Measurements from ENCODE around the gene NFYC. TPM values are rescaled to one million over a fixed set of nuclear protein-coding genes. Genes with fewer than 3 reads are reported as not detected.
A peak's percentile ranks its signal among the peaks of the same experiment; 100 is the strongest.

The NFYC gene
- total RNA-seq, 1 experiment from 2014 or later = 38.1 TPM

GRCh38 chr1:40781608-40781971 is 90.1 kb downstream of the NFYC start:
- DNase-seq (ENCODE audit: low read depth) = no peak

GRCh38 chr1:40782371-40782956 is 91.0 kb downstream of the NFYC start:
- DNase-seq (ENCODE audit: low read depth) = peak; percentile 38

DNA sequence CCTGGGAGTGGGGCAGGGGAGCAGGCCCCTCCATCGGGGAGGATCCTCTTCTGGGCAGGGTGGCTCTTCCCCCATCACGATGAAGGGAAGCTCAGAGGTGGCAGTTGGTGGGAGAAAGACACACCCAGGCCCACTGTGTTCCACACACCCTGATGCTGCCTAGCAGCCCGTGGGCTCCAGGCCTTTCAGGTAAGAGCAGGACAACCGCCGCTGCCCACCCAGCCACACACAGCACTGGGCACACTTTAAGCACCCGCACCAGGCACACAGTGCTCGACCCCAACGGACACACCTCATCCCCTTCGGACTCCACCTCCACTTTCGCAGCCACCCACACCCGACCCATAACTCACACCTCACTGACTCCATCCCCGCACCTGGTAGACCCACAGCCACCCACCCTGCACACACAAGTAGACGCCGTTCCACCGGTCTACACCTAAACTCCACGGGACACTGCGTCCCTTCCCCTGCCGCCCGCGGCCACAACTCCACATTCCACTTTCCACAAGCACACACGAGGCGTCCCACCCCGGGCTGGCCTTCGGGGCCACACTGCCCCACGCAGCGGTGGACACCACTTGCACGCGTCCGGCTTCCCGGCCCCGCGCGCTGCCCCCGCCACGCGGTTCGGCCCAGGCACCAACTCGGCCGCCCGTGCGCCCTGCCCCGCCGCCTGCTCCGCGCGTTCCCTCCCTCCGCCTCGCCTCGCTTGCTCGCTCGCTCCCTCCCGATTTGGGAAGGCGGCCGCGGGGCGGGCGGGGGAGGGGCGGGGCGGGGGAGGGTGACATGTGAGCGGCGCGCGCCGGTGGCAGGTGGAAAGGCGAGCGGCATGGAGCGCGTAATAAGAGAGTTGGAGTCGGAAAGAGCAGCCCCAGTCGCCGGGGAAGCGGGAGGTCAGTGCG is 91.7 kb downstream of the NFYC start, which contains the start of gene KCNQ4:
Gene KCNQ4, plus strand, starts transcription at position 787 of the 905 bp plus-strand sequence. CDS start 307 bp downstream, outside the sequence.
- DNase-seq (ENCODE audit: low read depth) = no peak

GRCh38 chr1:40784141-40784770 is 92.8 kb downstream of the NFYC start:
- no peak for DNase-seq (ENCODE audit: low read depth)

DNA sequence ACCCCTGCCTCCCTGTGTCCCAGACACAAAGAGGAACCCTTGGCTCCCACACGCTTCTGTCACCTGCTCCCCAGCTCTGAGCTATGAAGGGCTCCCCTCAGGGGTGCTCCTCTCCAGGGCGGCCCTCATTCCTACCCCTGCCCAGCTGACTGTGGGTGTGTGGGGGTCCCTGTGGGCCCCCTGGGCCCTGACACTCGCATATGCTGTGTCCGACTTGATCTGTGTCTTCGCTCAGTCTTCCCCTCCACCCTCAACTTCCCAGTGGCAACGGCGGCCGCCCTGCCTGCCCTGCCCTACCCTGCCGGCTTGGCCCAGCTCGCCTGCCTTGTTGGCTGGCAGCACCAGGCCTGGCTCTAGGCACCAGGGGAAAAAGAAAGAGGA is 93.3 kb downstream of the NFYC start:
- DNase-seq (ENCODE audit: low read depth) = no peak

- DNase-seq (ENCODE audit: low read depth) = no peak
Measured at GRCh38 chr1:40785446-40785845, 93.9 kb downstream of the NFYC start.

DNA sequence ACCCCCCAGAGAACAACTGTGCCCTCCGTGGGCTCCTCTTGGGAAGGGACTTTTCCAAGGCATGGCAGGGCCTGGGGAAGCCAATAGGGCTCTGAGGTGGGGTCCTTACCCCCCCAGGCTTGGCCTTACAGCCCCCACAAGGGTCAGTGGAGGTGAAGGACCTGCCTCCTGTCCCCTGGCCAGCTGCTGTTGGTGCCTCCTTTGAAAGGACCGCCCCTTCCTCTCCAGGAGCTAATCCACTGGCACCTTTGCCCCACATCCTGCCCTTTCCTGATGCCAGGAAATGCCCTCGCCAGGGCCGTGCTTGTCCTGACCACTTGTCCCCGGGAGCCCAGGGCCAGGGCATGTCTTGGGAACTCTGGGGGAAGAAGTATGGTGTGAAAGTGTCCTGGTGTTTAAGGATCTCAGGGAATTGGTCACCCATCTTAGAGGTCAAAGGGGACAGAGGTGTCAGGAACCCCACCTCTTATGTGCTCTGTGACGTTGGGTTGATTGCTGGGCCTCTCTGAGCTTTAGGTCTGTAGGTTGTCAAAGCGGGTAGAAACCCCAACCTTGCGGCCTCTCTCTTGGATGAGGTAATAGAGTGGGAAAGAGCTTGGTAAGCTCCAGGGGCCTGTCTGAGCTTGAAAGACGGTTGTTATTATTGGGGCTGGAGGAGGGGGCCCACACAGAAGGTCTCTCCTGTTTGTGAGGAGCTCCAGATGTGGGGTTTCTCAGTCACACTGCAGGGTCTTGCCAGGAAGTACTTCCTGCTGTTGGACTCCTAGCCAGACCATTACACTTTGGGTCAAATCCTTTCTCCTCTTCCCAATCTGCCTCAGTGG is 94.9 kb downstream of the NFYC start:
- DNase-seq (ENCODE audit: low read depth) = no peak

GRCh38 chr1:40786995-40787705 is 95.6 kb downstream of the NFYC start:
- DNase-seq (ENCODE audit: low read depth) = no peak

DNA sequence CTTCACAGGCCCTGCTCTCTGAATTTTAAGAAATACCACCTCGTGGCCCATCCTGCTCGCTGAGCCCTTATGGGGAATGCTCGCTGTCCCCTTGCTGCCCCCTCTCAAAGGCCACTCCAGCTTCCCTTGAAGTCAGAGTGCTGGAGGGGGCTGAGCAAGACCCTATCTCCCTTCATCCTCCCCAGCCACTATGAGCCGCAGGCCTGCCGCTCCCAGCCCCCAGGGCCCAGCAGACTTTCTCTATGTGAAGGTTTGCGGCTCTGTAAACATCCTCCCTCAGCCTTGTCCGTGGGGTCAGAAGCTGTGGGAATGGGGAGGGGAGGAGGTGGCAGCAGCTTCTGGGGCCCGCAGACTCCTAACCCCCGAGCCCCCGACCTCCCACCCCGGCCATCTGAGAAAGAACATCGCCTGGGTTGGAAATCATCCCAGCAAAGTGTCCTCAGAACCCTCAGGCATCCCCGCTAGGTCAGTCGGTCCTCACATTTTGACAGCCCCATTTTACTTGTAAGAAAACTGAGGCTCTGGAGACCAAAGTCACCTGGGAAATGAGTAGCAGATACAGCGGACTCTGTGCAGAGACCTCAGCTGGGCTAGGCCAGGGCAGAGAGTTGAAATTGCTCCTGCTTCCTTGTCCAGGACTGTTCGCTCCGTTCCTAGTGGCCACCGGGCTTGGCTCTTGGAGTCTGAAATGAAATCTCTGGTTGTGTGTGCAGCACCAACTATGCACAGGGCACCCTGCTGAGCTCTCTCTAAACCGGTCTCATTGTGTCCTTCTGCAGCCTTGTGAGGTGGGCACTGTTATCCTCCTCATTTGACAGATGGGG is 96.4 kb downstream of the NFYC start:
- DNase-seq (ENCODE audit: low read depth) = no peak

DNA sequence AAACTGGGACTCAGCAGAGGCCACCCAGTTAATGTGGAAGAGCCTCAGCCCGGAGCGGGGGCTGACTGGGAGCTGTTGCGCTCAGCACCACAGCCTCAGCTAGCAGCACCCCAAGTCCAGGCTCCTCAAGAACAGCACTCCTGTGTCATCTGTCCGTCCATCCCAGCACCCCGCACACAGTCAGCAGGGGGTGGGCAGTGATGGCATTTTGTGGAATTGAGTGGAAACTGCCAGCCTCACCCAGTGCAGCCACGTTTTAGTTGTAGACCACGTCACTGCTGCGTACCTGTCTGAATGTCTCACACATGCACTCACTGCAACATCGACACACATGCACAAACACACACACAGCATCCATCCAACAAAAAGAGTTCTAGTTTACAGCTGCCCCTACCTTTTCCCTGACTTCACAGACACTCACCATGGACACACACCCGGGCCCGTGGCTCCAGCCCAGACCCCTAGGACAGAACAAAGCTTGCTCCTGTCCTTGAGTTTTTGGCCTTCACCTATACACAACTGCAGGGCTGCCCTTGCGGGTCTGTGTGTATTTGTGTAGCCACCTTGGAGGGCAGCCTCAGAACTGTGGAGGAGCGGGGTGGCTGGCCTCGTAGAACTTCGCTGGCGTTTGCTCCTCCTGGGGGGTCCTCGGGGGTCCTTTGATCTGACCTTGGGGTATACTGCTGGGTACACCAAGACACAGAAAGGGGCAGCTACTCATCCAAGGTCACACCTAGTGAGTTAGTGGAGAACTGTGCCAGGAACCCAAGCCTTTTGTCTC is 97.2 kb downstream of the NFYC start:
- DNase-seq (ENCODE audit: low read depth) = no peak

GRCh38 chr1:40789342-40789598 is 97.8 kb downstream of the NFYC start:
- no peak for DNase-seq (ENCODE audit: low read depth)

GRCh38 chr1:40789661-40790430 is 98.3 kb downstream of the NFYC start:
- DNase-seq (ENCODE audit: low read depth) = no peak

DNA sequence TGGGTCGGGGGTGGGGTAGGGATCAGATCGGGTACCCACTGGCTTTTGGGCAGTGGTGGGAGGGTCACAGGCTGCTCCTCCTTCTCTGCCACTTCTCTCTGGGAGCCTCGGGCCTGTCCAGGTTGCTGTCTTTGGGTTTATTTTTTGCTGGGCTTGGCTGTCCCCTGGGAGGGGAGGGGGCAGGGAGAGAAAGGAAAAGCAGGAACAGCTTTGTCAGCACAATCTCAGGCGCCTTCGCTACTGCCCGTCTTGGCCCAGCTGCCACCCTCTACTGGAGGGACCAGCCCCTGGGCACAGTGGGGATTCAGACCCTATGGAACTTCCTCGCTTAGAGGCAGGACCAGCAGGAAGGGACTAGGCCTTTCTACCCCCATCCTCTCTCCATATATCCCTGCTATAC is 100.5 kb downstream of the NFYC start:
- DNase-seq (ENCODE audit: low read depth) = no peak

- DNase-seq (ENCODE audit: low read depth) = no peak
Measured at GRCh38 chr1:40793617-40794016, 102.1 kb downstream of the NFYC start.

GRCh38 chr1:40794048-40794447 is 102.5 kb downstream of the NFYC start:
- DNase-seq (ENCODE audit: low read depth) = no peak

- DNase-seq (ENCODE audit: low read depth) = no peak
Measured at GRCh38 chr1:40794974-40795715, 103.6 kb downstream of the NFYC start.

GRCh38 chr1:40795811-40796586 is 104.5 kb downstream of the NFYC start:
- DNase-seq (ENCODE audit: low read depth) = no peak

All from M059J (cell line).